ENCODE results near the gene PCCA.
"Not testable (repeated sequence)": the region's sequence is repeated elsewhere in the genome, so short reads cannot be mapped to it uniquely, and the experiment has no call there.

The PCCA gene

GRCh38 chr13:100245104-100245503 is 156.2 kb downstream of the PCCA start:
- DNase-seq (ENCODE audit: low spot score): no peak

DNA sequence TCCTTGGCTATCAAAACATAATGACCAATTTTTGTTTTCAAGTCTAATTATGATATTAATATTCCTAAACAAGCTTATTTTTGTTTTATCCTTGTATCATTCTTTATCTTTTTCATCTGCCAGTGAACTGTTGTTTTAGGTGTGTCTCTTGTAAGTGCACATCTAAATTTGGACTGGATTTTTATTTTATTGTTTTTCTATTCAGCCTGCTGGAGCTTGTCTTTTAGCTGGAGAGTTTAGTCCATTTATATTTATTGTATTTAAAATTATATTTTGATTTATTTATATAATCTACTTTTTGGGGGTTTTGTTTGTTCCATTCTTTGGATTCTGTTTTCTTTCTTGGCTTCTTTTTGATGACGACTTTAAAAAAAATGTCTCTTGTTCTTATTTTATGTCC is 159.0 kb downstream of the PCCA start:
- no peak for DNase-seq (ENCODE audit: low spot score)

- DNase-seq (ENCODE audit: low spot score): no peak
These were observed 165.1 kb downstream of the PCCA start for GRCh38 chr13:100254002-100254401.

DNA sequence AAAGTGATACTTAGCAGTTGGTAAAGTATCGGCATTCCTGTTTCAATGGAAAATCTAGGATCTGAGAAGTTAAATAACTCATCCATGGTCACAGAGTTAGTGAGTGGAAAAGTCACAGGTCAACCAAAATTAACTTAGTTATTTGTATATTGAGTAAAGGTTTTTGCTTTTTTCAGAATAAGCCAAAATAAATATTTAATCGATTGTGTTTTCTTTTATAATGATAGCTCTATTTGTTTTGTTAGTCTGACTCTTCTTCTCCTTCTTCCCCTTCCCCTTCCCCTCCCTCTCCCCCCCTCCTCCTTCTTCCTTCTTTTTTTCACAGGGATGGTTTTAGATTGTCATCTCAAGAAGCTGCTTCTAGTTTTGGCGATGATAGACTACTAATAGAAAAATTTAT is 173.5 kb downstream of the PCCA start:
- no peak for DNase-seq (ENCODE audit: low spot score)

DNA sequence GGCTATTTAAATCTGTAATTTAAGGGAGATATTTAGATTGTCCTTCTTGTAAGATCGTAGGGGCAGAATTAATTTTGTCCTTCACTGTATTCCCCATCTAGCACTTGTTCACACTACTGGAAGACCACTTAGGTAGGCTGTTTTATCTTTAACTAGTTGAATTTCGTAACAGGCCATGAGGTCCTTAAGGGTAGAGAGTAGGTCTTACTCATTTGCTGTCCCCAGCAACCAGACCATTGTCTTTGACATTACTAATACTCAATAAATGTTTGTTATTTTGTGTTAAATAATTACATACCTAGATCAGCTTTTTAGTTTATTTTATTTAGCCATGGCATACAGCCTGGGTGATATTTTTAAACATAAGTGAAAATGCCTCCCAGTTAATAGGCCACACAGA is 177.1 kb downstream of the PCCA start:
- no peak for DNase-seq (ENCODE audit: low spot score)

GRCh38 chr13:100269837-100270236 is 180.9 kb downstream of the PCCA start:
- peak; percentile 39 for DNase-seq (ENCODE audit: low spot score)

- DNase-seq (ENCODE audit: low spot score): no peak
These were observed 184.2 kb downstream of the PCCA start for GRCh38 chr13:100273138-100273537.

DNA sequence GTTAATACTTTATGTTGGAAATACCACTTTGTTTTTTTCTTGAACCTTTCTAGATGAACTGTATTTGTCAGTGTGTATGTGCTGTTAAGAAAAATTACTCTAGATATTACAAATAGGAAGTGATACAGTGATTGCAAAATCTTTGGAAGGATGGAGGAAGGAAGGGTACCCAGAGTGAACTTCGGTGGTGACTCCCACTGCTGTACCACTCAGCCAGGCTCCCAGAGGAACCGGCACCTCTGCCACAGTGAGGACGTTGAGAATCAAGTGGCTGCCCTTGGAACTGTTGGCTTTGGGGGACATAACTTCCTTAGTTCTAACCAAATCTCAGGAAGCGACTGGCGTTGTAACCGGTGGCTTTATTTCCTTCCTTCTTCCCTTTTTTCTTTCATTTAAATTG is 184.7 kb downstream of the PCCA start:
- no peak for DNase-seq (ENCODE audit: low spot score)

DNA sequence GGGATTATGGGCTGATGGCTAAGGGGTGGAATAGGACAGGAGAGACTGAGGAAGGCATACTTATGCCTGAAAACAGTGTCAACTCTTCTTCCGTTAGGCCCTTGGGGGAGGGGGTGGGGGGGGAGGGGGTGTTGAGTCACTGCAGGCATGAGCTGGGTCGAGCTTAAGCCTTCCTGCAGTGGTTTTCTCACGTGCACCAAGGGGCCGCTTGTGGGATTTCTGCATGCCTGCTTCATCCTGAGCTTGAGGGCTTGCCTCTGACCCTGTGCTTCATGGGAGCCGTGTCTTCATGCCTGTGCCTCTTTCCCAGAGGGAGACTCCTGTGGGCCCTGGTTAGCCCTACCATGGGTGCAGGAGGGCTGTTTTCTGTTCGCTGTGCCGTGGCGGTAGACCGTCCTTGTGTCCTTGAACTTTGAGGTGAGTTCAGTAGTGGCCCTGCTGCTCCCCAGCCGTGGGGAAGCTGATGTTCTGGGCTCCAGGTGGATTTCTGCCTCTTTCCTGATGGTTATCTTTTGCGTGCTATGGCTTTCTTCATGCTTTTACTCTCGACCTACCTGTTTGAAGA is 186.1 kb downstream of the PCCA start:
- no peak for DNase-seq (ENCODE audit: low spot score)

DNA sequence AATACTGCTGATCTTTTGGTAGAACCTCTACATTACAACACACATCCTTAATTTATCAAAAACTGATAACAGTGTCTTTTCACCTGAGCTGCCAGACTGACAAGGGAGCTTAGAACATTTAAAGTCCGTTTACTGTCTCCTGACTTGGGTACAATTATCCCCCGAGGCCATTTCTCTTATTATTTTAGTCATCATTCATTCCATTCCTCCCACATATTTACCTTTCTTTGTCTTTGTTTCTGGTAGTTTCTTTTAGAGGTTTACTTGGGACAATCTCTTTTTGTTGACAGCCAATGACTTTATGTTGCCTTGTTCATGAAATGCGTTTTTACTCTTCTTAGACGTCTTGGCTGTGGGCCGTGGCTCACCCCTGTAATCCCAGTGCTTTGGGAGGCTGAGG is 186.9 kb downstream of the PCCA start:
- DNase-seq (ENCODE audit: low spot score): no peak

DNA sequence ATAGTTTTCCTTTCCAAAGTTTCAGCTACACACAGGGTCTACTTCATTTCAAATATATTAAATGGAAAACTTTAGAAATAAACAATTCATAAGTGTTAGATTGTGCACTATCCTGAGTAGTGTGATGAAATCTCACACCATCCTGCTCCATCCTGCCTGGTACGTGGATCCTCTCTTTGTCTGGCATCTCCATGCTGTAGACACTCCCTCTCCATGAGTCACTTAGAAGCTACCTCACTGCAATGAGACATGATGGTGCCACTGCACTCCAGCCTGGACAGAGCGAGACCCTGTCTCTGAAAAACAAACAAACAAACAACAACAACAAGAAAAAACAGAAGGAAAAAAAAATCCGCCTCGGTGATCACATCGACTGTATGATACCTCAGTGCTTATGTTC is 191.8 kb downstream of the PCCA start:
- DNase-seq (ENCODE audit: low spot score): no peak

DNA sequence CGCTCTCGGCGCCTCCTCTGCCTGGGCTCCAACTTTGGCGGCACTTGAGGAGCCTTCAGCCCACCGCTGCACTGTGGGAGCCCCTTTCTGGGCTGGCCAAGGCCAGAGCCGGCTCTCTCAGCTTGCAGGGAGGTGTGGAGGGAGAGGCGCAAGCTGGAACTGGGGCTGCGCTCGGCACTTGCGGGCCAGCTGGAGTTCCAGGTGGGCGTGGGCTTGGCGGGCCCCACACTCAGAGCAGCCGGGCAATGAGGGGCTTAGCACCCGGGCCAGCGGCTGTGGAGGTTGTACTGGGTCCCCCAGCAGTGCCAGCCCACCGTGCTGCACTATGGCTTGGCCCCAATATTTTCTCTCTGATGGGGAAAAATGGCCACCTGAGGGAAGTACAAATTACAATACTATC is 193.4 kb downstream of the PCCA start:
- DNase-seq (ENCODE audit: low spot score): not testable (repeated sequence)

GRCh38 chr13:100290165-100290801 is 201.4 kb downstream of the PCCA start:
- DNase-seq (ENCODE audit: low spot score): no peak

GRCh38 chr13:100291624-100292023 is 202.7 kb downstream of the PCCA start:
- no peak for DNase-seq (ENCODE audit: low spot score)

DNA sequence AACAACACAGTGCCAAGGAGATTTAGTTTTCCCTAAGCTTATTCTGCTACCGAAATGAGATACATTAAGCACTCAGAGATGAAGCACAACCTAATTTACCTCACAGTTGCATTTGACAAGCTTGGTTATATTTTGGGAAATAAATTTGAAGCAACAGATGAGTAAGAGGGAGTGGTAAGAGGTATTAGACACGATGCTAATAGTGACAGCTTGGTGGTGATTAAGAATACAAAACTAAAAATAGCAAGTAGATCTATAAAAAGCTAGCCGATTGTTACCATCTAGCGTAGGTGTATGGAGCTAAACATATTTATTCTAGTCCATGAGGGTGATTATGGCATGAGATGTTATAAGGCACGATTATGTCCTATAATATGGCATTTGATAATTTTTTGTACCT is 208.5 kb downstream of the PCCA start:
- no peak for DNase-seq (ENCODE audit: low spot score)

- no peak for DNase-seq (ENCODE audit: low spot score)
These were observed 209.3 kb downstream of the PCCA start for GRCh38 chr13:100298116-100298681.

- no peak for DNase-seq (ENCODE audit: low spot score)
These were observed 209.8 kb downstream of the PCCA start for GRCh38 chr13:100298691-100299090.

DNA sequence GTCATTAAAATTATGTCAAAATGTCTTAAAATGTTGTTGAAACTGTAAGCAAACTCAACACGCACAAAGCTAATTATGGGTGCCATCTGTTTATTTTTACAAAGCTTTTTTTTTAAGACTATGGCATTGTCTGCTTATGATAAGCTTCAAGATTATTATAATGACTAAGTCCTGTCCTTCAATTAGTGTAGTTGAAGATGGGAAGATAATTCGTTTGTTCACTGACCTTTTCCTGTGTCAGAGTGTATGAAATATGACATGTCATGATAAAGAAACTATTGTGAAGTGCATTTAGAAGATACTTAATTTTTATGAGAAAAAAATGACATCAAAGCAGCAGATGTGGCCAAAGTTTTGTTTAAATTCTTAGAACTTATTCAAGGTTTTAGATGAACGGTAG is 211.3 kb downstream of the PCCA start:
- DNase-seq (ENCODE audit: low spot score): no peak

DNA sequence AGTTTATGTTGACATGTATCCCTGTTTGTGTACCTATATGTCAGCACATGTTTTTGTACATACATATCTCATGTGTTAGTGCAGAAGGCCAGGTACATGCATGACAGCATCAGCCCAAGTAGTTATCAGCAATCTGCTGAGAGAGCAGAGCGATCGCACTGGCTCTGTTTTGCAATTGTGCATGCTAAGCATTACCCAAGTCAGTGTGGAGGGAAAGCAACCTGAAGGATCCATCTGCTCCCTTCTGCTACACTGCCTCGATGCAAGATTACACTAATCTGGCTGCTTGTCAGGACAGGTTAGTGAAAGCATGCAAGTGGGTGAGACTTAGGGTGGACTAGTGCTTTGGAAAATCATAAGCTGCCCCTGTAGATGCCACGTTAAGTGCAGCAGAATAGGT is 211.8 kb downstream of the PCCA start:
- DNase-seq (ENCODE audit: low spot score): no peak

- DNase-seq (ENCODE audit: low spot score): no peak
These were observed 212.5 kb downstream of the PCCA start for GRCh38 chr13:100301418-100301817.

DNA sequence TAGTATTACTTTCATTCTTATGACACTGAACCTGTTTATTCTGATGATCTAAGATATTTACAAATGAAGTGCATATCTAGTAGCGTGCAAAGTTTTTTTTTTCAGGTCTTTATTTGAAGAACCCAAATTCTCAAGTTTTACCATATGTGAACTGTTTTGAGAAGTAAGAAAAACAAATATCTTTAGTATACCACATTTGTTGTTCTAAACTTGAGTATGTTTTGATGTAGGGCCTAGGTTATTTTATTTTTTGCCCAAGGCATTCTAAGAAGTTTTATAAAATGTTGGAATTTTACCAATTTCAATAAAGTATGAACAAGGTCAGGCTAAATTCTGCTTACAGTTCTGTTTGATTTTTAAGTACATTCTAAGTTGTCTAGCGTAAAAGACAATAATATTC is 213.5 kb downstream of the PCCA start:
- no peak for DNase-seq (ENCODE audit: low spot score)

DNA sequence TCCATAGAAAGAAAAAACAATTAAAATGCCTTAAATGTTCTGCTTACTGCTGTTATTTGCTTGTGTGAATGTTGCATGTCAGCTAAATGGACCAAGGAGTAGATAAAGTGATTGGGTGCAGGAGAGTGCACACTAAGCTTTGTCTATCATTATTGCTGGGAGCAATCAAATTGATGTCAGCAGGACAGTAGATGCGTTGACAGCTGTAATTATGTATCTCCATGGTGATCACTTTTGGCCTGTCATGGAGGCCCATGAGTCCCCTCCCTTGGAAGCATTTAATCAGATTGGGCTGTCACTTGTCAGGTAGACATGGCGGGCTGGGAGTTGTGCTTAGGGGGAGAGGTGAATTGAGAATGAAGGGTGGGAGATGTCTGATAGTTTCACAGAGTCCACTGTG is 215.3 kb downstream of the PCCA start:
- no peak for DNase-seq (ENCODE audit: low spot score)

DNA sequence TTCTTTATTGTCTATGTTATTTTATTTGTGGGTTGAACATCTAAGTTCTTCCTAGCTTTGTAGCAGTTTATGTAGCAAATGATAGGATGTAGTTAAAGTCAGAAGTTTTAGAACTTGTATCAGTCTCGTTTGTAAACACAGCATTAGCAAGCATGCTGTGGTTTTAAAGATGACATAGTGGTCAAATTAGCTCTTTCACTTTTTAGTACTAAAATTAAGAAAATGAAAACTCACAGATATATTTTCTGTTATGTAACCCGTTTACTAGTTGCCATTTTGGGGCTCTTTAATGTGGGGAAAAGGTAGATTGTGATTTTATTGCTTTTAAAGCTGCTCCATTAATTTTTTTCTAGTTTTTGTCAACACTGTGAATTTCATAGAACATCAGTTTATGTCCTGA is 216.5 kb downstream of the PCCA start:
- no peak for DNase-seq (ENCODE audit: low spot score)

DNA sequence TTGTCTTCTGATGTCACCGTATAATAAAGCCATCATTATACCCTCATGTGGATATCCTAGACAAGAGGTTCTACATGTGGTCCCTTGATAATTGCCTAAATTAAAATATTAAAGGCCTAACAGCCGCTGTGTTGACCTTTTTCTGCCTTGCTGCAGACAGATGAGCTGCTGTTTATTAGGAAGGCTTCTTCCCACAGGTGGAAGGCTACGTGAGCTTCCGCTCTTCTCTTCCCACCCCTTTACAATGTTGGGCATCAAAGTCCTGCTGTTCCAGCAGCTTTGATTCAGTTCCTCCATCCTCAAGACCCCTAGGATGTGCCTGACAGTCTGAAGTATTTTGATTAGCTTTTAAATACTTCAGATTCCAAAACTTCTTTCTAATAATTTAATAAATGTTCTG is 217.1 kb downstream of the PCCA start:
- no peak for DNase-seq (ENCODE audit: low spot score)

Data from putamen (tissue), 1 donor.